Caco-2 (cell line): ENCODE measurements around the gene HERPUD2. TPM values are rescaled to one million over a fixed set of nuclear protein-coding genes. Genes with fewer than 3 reads are reported as not detected.

Source experiments
- BruUV-seq: library from RNA; stranded (reverse); fragments of 400-500 nt; replicated peaks from 2 replicates; lab custom pipeline; 2021; lab: Mats Ljungman, UMichigan
- CTCF ChIA-PET: fragments of 300-600 bp; sonication (Branson Sonifier 250); formaldehyde crosslinking; loops from one replicate; lab custom pipeline; 2022; ENCODE audit warnings: antibody characterized with exemption; lab: Charles Lee
- POLR2A ChIA-PET: fragments of 300-600 bp; sonication (Branson Sonifier 250); formaldehyde crosslinking; loops from one replicate; lab custom pipeline; 2022; ENCODE audit warnings: antibody characterized with exemption; lab: Charles Lee
- DNase-seq, 2 experiments: peaks; one replicate each; pipeline versions ENCODE4 v3.0.0 to v3.0.0-alpha.2; 2020 to 2022
- H3K27me3 ChIP-seq: replicated peaks from 2 replicates; pipeline ENCODE4 v1.6.0; 2011; ENCODE audit warnings: low read length; ENCODE audit not compliant: control insufficient read depth, insufficient read depth
- H3K36me3 ChIP-seq: 2 replicates; pipeline ENCODE4 v1.5.1; 2011; ENCODE audit warnings: low read length; ENCODE audit not compliant: control insufficient read depth, insufficient read depth
- H3K4me1 ChIP-seq: fragments of 250-450 bp; sonication (Bioruptor Pico); 2 replicates; pipeline ENCODE4 v1.5.1; 2020; ENCODE audit warnings: mild to moderate bottlenecking
- H3K4me3 ChIP-seq: 2 replicates; pipeline ENCODE4 v1.5.1; 2011; ENCODE audit warnings: low read depth, mild to moderate bottlenecking, control low read depth, low read length
- H3K9me3 ChIP-seq: fragments of 250-450 bp; sonication (Bioruptor Pico); 2 replicates; pipeline ENCODE4 v1.5.1; 2020; ENCODE audit warnings: mild to moderate bottlenecking, moderate library complexity
- H3K27ac Mint-ChIP-seq: one replicate; pipeline ENCODE4 v1.8.0; 2022; ENCODE audit warnings: mixed read lengths; ENCODE audit not compliant: unreplicated experiment
- H3K27me3 Mint-ChIP-seq: one replicate; pipeline ENCODE4 v1.8.0; 2022; ENCODE audit warnings: mixed read lengths; ENCODE audit not compliant: insufficient read depth, unreplicated experiment
- H3K36me3 Mint-ChIP-seq: one replicate; pipeline ENCODE4 v1.8.0; 2022; ENCODE audit warnings: mild to moderate bottlenecking, mixed read lengths; ENCODE audit not compliant: insufficient read depth, unreplicated experiment
- H3K4me1 Mint-ChIP-seq: one replicate; pipeline ENCODE4 v1.8.0; 2022; ENCODE audit warnings: low read depth, mixed read lengths; ENCODE audit not compliant: unreplicated experiment
- H3K4me3 Mint-ChIP-seq: one replicate; pipeline ENCODE4 v1.8.0; 2022; ENCODE audit warnings: mild to moderate bottlenecking, moderate library complexity, mixed read lengths; ENCODE audit not compliant: unreplicated experiment
- H3K9me3 Mint-ChIP-seq: one replicate; pipeline ENCODE4 v1.8.0; 2022; ENCODE audit warnings: mixed read lengths; ENCODE audit not compliant: unreplicated experiment
- CTCF ChIP-seq, 2 experiments: fragments of 200-600 bp in 1 of 2; IDR thresholded peaks; 1 replicate in 1 of 2; 2 replicates in 1 of 2; pipeline versions ENCODE4 v1.5.1 to v1.8.0; 2011 to 2022; ENCODE audit warnings: antibody characterized with exemption in 1 of 2, control low read depth in 1 of 2, inconsistent platforms in 1 of 2, low read depth in 1 of 2, low read length in 1 of 2, mild to moderate bottlenecking in 1 of 2, moderate library complexity in 1 of 2; ENCODE audit not compliant: insufficient read depth in 1 of 2, severe bottlenecking in 1 of 2, unreplicated experiment in 1 of 2
- intact Hi-C: fragments of 100-400 bp; cut with micrococcal nuclease; formaldehyde crosslinking; loops from one replicate; pipeline ENCODE4 v1.10.0; 2022; ENCODE audit not compliant: unreplicated experiment
- total RNA-seq: library from RNA; stranded (reverse); gene quantifications from 2 replicates; pipeline ENCODE4 v1.2.3, GENCODE V29; 2022

The HERPUD2 gene
- total RNA-seq, 1 experiment from 2014 or later, result 25.2 TPM

GRCh38 chr7:35623381-35623780 lies 71.6 kb downstream of the HERPUD2 start:
- intact Hi-C loops, result loop anchor here (5.0 to 10.0 kb wide), 2 partner anchors 431 to 549 kb away; no protein-coding TSS in a partner anchor
- no peak for DNase-seq
- no peaks in the 10 kb centered on the region for H3K27me3 ChIP-seq
- peaks cover 3% of the 10 kb centered on the region for H3K27me3 Mint-ChIP-seq
- POLR2A ChIA-PET, result no interaction called here
- peaks cover 7% of the 10 kb centered on the region for H3K36me3 Mint-ChIP-seq
- no peak overlapping the region for H3K27ac Mint-ChIP-seq
- H3K9me3 Mint-ChIP-seq, result no peaks in the 10 kb centered on the region
- H3K4me3 ChIP-seq, result no peak overlapping the region
- H3K4me3 Mint-ChIP-seq, result no peak overlapping the region
- no peaks in the 10 kb centered on the region for H3K4me1 Mint-ChIP-seq
- no peak for TF ChIP-seq CTCF (IDR thresholded peaks at IDR 0.05; ENCODE audit: insufficient read depth in 1 of 2, low read depth in 1 of 2, low read length in 1 of 2, severe bottlenecking in 1 of 2, unreplicated experiment in 1 of 2)
- no peaks in the 10 kb centered on the region for H3K4me1 ChIP-seq
- CTCF ChIA-PET, result interaction anchor here (1.4 to 2.4 kb wide), 2 partner anchors 29 to 198 kb away, joined by 3 to 19 read pairs; no protein-coding TSS in a partner anchor
- BruUV-seq, result no TSS peak
- H3K9me3 ChIP-seq, result no peaks in the 10 kb centered on the region
- H3K36me3 ChIP-seq, result no peaks in the 10 kb centered on the region

GRCh38 chr7:35619863-35620262 lies 75.1 kb downstream of the HERPUD2 start:
- ChIA-PET POLR2A (no interaction called here), CTCF (no interaction called here)
- Mint-ChIP-seq H3K36me3 (no peaks in the 10 kb centered on the region), H3K9me3 (no peaks in the 10 kb centered on the region), H3K4me1 (no peaks in the 10 kb centered on the region), H3K27me3 (peaks cover 3% of the 10 kb centered on the region), H3K4me3 (no peak overlapping the region), H3K27ac (no peak overlapping the region)
- Histone ChIP-seq H3K4me1 (no peaks in the 10 kb centered on the region), H3K36me3 (no peaks in the 10 kb centered on the region), H3K9me3 (no peaks in the 10 kb centered on the region), H3K4me3 (no peak overlapping the region), H3K27me3 (no peaks in the 10 kb centered on the region)
- no peak for DNase-seq
- intact Hi-C loops, result loop anchor here (5.0 to 10.0 kb wide), 2 partner anchors 428 to 545 kb away; no protein-coding TSS in a partner anchor
- no TSS peak for BruUV-seq
- no peak for TF ChIP-seq CTCF (IDR thresholded peaks at IDR 0.05; ENCODE audit: insufficient read depth in 1 of 2, low read depth in 1 of 2, low read length in 1 of 2, severe bottlenecking in 1 of 2, unreplicated experiment in 1 of 2)

GRCh38 chr7:35617041-35617440 lies 77.9 kb downstream of the HERPUD2 start:
- no TSS peak for BruUV-seq
- Mint-ChIP-seq H3K27ac (no peak overlapping the region), H3K4me3 (no peak overlapping the region), H3K36me3 (no peaks in the 10 kb centered on the region), H3K9me3 (no peaks in the 10 kb centered on the region), H3K4me1 (no peaks in the 10 kb centered on the region), H3K27me3 (peaks cover 3% of the 10 kb centered on the region)
- H3K4me1 ChIP-seq, result no peaks in the 10 kb centered on the region
- CTCF ChIA-PET, result no interaction called here
- DNase-seq, result no peak
- H3K4me3 ChIP-seq, result no peak overlapping the region
- no peak for TF ChIP-seq CTCF (IDR thresholded peaks at IDR 0.05; ENCODE audit: insufficient read depth in 1 of 2, low read depth in 1 of 2, low read length in 1 of 2, severe bottlenecking in 1 of 2, unreplicated experiment in 1 of 2)
- intact Hi-C loops, result no loop called here
- H3K36me3 ChIP-seq, result no peaks in the 10 kb centered on the region
- POLR2A ChIA-PET, result no interaction called here
- H3K27me3 ChIP-seq, result no peaks in the 10 kb centered on the region
- no peaks in the 10 kb centered on the region for H3K9me3 ChIP-seq
